Vagina (tissue), 2 donors: Measurements from ENCODE around the gene FXYD1. TPM values are rescaled to one million over a fixed set of nuclear protein-coding genes. Genes with fewer than 3 reads are reported as not detected.
"Not testable (repeated sequence)": the region's sequence is repeated elsewhere in the genome, so short reads cannot be mapped to it uniquely, and the experiment has no call there.

Source experiments
- DNase-seq, 2 donors: peaks; one replicate each; pipeline ENCODE4 v3.0.0-alpha.2; 2017; ENCODE audit errors: extremely low spot score in 2 of 2
- H3K27ac ChIP-seq: fragments of 200-600 bp; sonication (generic); one replicate; pipeline ENCODE4 v1.5.1; 2019
- H3K27me3 ChIP-seq: fragments of 200-600 bp; sonication (generic); one replicate; pipeline ENCODE4 v1.5.1; 2019
- H3K36me3 ChIP-seq, 2 donors: fragments of 200-600 bp; sonication (generic); one replicate each; pipeline ENCODE4 v1.5.1; 2017 to 2019
- H3K4me1 ChIP-seq: fragments of 200-600 bp; sonication (generic); one replicate; pipeline ENCODE4 v1.5.1; 2019
- H3K4me3 ChIP-seq, 2 donors: fragments of 200-600 bp; sonication (generic); 1 replicate in 1 of 2; 2 replicates in 1 of 2; pipeline ENCODE4 v1.5.1; 2016 to 2019
- H3K9me3 ChIP-seq: fragments of 200-600 bp; sonication (generic); one replicate; pipeline ENCODE4 v1.5.1; 2019
- CTCF ChIP-seq, 3 experiments: fragments of 450-650 bp in 2 of 3; fragments of 200-600 bp in 1 of 3; sonication (generic) in 1 of 3; IDR thresholded peaks; one replicate each; pipeline ENCODE4 v1.5.1; 2017 to 2019; ENCODE audit warnings: antibody characterized with exemption in 3 of 3, mild to moderate bottlenecking in 2 of 3, moderate library complexity in 2 of 3
- POLR2A ChIP-seq, 2 donors: fragments of 450-650 bp; IDR thresholded peaks; one replicate each; pipeline ENCODE4 v1.6.1; 2017; ENCODE audit warnings: antibody characterized with exemption in 2 of 2, mild to moderate bottlenecking in 2 of 2, moderate library complexity in 2 of 2
- POLR2AphosphoS5 ChIP-seq, 2 donors: sonication (generic); formaldehyde crosslinking; IDR thresholded peaks; one replicate each; pipeline ENCODE4 v1.9.0; 2017; ENCODE audit warnings: antibody characterized with exemption in 2 of 2, mild to moderate bottlenecking in 2 of 2, low read depth in 1 of 2; ENCODE audit not compliant: insufficient read depth in 1 of 2
- intact Hi-C: fragments of 100-400 bp; cut with DNase I; formaldehyde crosslinking; loops from one replicate; pipeline ENCODE4 v1.15.1; 2023
- total RNA-seq: library from RNA; depleted of rRNA; stranded (reverse); fragments of >200 nt; gene quantifications from one replicate; pipeline ENCODE4 v1.2.3, GENCODE V29; 2016

FXYD1 gene
- total RNA-seq, 1 donor from 2014 or later = 135 TPM

- Histone ChIP-seq H3K27ac (peak overlapping the region; percentile 12), H3K9me3 (no peaks in the 10 kb centered on the region), H3K27me3 (no peaks in the 10 kb centered on the region), H3K4me1 (peaks cover 54% of the 10 kb centered on the region), H3K4me3 (no peak overlapping the region), H3K36me3 (no peaks in the 10 kb centered on the region)
- intact Hi-C loops = no loop called here
- TF ChIP-seq POLR2A (IDR thresholded peaks at IDR 0.05) (no peak), CTCF (IDR thresholded peaks at IDR 0.05) (no peak), POLR2AphosphoS5 (IDR thresholded peaks at IDR 0.05; ENCODE audit: insufficient read depth in 1 of 2, low read depth in 1 of 2) (no peak)
- no peak for DNase-seq
These were observed 10.1 kb upstream of the FXYD1 start for GRCh38 chr19:35128398-35129057.

GRCh38 chr19:35129724-35130274, 8.8 kb upstream of the FXYD1 start:
- H3K4me1 ChIP-seq = peaks cover 42% of the 10 kb centered on the region
- H3K36me3 ChIP-seq, intact Hi-C loops, H3K27ac ChIP-seq, H3K9me3 ChIP-seq, H3K27me3 ChIP-seq, H3K4me3 ChIP-seq, DNase-seq: not testable (repeated sequence)

GRCh38 chr19:35130761-35131720, 7.6 kb upstream of the FXYD1 start:
- H3K36me3 ChIP-seq = no peaks in the 10 kb centered on the region
- H3K4me3 ChIP-seq = peak overlapping the region in 1 of 2 donors; percentile 41
- H3K4me1 ChIP-seq = peaks cover 42% of the 10 kb centered on the region
- intact Hi-C loops = no loop called here
- TF ChIP-seq POLR2A (IDR thresholded peaks at IDR 0.05) = no peak
- TF ChIP-seq POLR2AphosphoS5 (IDR thresholded peaks at IDR 0.05; ENCODE audit: insufficient read depth in 1 of 2, low read depth in 1 of 2) = no peak
- TF ChIP-seq CTCF (IDR thresholded peaks at IDR 0.05) = no peak
- peak overlapping the region; percentile 72 for H3K27ac ChIP-seq
- H3K9me3 ChIP-seq = no peaks in the 10 kb centered on the region
- DNase-seq = no peak
- no peaks in the 10 kb centered on the region for H3K27me3 ChIP-seq

GRCh38 chr19:35132254-35132653, 6.4 kb upstream of the FXYD1 start:
- Histone ChIP-seq H3K4me1 (peaks cover 42% of the 10 kb centered on the region), H3K27me3 (no peaks in the 10 kb centered on the region), H3K27ac (no peak overlapping the region), H3K9me3 (no peaks in the 10 kb centered on the region), H3K4me3 (peak overlapping the region in 1 of 2 donors; percentile 41), H3K36me3 (no peaks in the 10 kb centered on the region)
- no peak for DNase-seq
- intact Hi-C loops = no loop called here
- no peak for TF ChIP-seq POLR2AphosphoS5 (IDR thresholded peaks at IDR 0.05; ENCODE audit: insufficient read depth in 1 of 2, low read depth in 1 of 2)
- no peak for TF ChIP-seq POLR2A (IDR thresholded peaks at IDR 0.05)
- TF ChIP-seq CTCF (IDR thresholded peaks at IDR 0.05) = no peak

GRCh38 chr19:35133826-35134225, 4.8 kb upstream of the FXYD1 start:
- H3K9me3 ChIP-seq = no peaks in the 10 kb centered on the region
- intact Hi-C loops = loop anchor here (2.0 kb wide), 1 partner anchor 19 kb away; the partner anchor contains the start of gene FXYD3
- H3K4me3 ChIP-seq = peak overlapping the region; percentile 41 to 52
- H3K4me1 ChIP-seq = peaks cover 46% of the 10 kb centered on the region
- no peaks in the 10 kb centered on the region for H3K27me3 ChIP-seq
- no peaks in the 10 kb centered on the region for H3K36me3 ChIP-seq
- TF ChIP-seq CTCF (IDR thresholded peaks at IDR 0.05) (no peak), POLR2A (IDR thresholded peaks at IDR 0.05) (no peak), POLR2AphosphoS5 (IDR thresholded peaks at IDR 0.05; ENCODE audit: insufficient read depth in 1 of 2, low read depth in 1 of 2) (no peak)
- no peak for DNase-seq
- peak overlapping the region; percentile 96 for H3K27ac ChIP-seq
